ENCODE data around the gene NID2. TPM values are rescaled to one million over a fixed set of nuclear protein-coding genes. Genes with fewer than 3 reads are reported as not detected.

The NID2 gene
- total RNA-seq, 1 donor from 2014 or later, result 41.8 TPM

DNA sequence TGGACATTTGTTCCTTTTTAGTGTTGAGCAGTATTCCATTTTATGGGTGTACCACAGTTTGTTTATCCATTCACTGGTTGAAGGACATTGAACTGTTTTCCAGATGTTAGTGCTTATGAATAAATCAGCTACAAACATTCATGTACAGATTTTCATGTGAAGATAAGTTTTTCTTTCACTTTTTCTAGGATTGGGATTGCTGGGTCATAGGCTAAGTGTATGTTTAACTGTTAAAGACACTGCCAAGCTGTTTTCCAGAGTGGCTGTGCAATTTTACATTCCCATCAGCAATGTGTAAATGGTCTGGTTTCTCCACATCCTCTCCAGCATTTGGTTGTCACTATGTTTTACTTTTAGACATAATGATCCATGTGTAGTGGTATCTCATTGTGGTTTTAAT, 14.0 kb upstream of the NID2 start:
- intact Hi-C loops (cut with DNase I), result no loop called here
- no peak for ATAC-seq
- DNase-seq (ENCODE audit: missing footprints), result no peak

DNA sequence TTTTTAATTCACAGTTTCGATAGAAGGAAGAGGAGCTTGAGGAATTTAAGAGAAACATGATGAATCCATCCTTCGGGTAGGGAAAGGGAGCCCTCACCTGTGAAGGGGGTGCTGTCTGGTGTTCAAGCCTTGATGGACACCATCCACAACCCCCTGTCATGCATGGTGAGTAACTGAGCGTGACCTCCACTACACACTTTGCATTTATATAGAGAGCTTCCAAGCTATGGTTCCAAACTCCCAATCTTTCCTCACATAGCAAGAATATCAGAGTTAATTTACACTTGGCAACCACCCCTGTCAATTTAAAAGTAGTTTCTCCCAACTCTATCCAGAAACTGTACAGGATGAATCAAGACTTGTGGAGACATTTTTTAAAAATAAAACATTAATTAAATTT, 13.1 kb upstream of the NID2 start:
- DNase-seq (ENCODE audit: missing footprints) (no peak), ATAC-seq (no peak)
- intact Hi-C loops (cut with DNase I), result no loop called here

DNA sequence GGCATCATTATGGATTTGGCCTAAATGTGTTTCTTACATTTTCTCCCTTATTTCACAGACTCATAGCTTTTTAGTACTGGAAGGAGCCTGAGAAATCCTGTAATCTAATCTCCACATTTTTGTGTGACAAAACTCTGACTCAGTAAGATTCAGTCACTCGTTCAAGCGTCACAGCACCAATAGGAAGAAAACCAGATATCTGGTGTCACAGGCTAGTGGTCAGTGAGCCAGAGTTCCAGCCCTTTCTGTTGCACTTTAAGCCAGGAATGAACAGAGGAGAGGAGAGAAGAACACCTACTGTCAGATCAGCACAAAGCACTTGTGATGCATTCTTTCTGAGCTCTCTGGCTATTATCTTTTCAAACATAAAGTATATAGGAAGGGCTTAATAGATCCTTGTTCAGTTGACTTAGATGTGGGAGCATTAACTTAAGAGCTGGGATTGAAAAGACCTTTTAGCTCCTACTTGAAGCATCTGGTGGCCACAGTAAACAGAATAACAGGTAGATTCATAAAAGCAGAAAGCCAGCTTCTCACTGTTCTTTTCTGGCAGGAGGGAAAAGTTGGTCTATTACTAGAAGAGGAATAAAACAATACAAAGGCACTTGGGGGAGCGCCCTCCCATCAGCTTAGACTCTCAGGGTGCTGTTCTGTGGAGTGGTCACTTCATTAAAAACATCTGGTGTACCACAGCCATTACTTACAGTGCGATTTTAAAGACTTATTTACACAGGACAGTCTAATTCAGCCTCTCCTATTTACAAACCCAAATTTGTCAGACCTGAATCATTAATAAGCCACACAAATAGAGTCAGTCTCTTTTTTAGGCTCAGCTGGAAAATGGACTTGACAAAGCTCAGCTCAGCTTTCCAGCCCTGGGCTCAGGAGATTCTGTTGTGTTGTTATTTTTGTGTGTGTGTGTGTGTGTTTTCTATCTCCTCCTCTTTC, 12.2 kb upstream of the NID2 start:
- intact Hi-C loops (cut with DNase I), result no loop called here
- peak; percentile 88 for ATAC-seq

DNA sequence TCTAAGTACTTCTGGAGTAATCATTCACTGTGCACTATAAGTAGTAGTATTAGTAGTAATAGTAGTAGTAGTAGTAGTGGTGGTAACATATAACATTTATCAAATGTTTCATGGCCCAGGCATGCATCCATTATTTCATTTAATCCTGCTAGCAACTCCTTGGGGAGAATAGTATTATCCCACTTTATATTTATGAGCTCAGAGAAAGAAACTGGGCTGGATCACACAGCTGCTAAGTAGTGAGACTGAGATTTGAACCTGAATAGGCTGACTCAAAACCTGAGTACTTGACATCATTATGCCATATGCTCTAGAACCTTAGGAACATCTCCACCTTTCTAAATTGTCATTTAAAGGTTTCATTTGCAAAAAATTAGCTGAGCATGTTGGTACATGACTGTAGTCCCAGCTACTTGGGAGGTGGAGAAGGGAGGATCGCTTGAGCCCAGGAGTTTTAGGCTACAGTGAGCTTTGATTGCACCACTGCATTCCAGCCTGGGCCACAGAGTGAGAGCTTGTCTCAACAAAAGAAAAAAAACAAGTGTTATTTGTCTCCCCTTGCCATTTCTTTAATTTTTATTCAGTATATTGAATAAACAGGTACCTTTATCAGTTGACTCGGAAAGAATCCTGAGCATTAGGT, 11.4 kb upstream of the NID2 start:
- ATAC-seq, result peak; percentile 78
- no peak for DNase-seq (ENCODE audit: missing footprints)
- intact Hi-C loops (cut with DNase I), result no loop called here

More for the DNA sequence above, 12.2 kb upstream of the NID2 start:
- no peak for DNase-seq (ENCODE audit: missing footprints)

DNA sequence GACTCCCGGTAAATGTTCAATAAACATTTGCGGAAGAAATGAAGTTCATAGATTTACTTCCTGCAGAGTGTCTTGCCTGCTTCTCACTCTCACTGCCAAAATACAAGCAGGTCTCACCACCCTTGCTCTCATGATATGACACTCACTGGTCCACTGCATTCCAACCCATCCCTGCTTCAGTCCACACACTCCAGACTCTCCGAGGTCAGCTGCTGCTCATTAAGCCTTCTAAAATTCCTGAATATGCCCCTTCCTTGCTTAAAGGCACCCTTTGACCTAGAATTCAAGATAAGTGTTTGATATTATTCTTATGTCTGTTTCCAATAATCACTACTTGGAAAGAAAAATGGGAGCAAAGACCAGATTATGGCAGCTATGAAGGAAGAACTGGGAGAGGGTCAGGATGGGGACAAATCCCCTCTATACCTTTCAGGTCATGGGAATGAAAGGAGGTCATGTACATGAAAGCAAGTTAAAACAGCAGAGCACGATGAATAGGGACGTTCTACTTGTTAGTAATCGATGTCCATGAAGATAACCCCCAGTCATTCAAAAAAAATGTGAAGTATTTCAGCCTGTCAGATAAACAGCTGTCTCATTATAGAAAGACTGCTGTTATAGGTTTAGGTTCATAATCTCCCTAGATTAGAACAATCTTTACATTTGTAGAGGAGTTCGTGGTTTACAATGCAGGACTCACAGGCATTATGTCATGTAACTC, 10.5 kb upstream of the NID2 start:
- intact Hi-C loops (cut with DNase I), result no loop called here
- no peak for ATAC-seq
- no peak for DNase-seq (ENCODE audit: missing footprints)

DNA sequence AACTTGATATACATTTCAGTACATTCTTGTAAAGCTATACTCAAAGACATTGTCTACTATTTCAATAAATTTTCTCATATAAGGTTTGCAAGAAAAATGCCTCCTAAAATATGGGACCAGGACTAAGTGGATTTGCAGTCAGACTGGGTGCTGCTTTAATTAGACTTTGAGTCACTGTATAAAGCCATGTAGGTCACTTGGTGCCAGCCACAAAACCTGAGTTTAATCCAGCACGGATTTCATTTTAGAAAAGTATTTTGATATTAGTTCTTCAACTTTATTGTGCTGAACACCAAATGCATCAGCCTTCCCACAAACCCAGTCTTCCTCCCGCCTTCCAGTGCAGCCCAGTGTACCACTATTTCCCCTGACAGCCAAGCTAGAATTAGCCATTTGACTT, 9.9 kb upstream of the NID2 start:
- DNase-seq (ENCODE audit: missing footprints), result no peak
- no peak for ATAC-seq
- intact Hi-C loops (cut with DNase I), result no loop called here

DNA sequence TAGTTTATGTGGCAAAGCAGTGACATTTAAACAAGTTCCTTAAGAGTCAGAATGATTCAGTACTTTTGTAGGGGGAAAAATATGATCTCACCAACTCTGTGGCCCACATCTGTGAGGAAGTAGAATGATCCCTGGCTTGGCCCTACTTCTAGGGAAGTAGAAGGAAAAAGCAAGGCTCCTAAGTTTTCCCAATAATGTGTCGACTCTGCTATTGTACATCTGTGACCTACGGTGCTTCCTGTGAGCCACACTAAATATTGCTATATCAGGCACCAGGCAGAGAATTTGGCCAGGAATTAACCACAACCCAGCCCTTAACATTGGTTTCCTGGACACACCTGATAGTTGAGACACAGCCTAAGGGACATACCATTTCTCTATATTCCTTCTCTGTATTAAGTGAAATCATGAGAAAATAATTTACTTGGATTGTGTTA, 9.3 kb upstream of the NID2 start:
- DNase-seq (ENCODE audit: missing footprints), result no peak
- ATAC-seq, result no peak
- intact Hi-C loops (cut with DNase I), result no loop called here

DNA sequence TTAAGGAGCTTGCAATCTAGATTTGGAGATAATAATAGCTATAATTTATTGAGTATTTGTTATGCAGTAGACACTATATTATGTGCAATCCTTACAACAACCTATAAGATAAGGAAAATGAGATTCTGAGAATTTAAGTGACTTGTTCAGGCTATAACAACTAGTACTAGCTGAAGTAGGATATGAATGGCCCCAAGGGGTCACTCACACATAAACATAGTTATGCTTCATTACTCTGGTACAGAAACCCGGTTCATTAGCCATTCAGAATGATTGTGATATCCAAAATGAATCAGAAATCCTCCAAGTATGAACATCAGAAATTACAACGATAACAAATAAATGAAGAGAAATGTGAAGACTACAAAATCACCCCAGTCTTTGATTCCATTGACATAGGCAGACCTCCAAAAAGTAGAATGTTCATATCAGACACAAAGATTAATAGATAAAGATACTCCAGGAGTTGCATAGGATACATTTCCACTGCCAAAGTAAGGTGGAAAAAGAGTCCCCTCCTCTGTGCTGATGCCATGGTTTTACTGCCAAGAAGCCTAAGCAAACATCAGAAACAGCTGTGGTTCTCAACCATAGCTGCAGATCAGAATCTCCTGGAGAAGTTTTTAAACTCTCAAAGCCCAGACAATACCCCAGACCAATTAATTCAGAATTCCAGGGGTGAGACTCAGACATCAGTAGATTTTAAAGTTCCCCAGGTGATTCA, 8.6 kb upstream of the NID2 start:
- DNase-seq (ENCODE audit: missing footprints), result no peak
- intact Hi-C loops (cut with DNase I), result no loop called here
- no peak for ATAC-seq

DNA sequence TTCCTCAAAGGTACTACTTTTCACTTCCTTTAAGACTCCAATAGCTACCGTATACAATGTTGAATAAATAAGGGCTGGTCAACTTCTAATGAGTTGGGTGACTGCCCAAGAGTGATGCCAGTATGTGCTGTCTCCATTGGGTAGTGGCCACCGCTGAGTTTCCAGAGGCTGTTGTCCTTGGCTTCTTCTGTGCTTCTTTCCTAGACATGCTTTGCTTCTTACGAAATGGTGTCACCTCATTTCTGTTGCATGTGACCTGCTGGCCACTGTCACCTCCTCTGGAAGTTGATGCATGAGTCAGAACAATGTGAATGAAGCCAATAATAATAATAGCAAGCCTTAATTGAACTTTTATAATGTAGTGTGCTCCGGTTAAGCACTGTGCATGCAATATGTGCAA, 7.5 kb upstream of the NID2 start:
- intact Hi-C loops (cut with DNase I), result no loop called here
- DNase-seq (ENCODE audit: missing footprints), result no peak
- no peak for ATAC-seq

DNA sequence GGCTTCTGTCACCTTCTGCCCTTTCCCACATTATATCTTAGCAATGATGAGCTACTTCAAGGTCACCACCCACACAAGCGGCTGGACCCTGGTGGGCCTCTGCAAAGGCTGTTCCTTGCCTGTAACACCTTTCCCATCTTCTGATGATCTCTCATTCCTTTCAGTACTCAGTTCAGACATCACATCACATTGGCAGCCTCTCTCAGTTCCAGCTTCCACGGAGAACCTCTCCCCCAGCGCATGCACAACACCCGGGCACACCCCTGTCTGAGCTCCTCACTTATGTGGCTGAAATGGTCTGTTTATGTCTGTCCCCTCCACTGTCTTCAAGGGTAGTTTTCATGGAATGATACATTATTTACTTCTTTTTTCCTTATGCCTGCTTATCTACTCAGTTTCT, 6.5 kb upstream of the NID2 start:
- no peak for ATAC-seq
- intact Hi-C loops (cut with DNase I), result no loop called here
- DNase-seq (ENCODE audit: missing footprints), result no peak

DNA sequence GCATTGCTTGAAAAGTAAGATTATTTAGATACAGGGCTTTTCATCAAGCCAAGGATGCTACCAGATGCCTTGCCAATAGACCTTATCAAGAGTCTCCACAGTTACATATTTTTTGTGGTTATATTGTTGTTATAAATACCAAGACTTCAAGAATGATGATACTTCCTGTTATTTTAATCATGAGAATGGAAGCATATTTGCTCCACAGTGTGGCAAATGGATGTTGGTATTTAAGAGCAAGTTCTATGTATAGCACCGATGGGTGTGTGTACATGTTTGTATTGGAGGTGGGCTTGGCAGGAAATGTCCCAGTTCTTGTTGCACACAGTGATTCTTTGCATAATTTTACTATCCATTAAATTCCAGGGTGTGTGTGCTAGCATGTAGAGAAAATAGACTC, 4.4 kb upstream of the NID2 start:
- DNase-seq (ENCODE audit: missing footprints), result no peak
- ATAC-seq, result no peak
- intact Hi-C loops (cut with DNase I), result no loop called here

DNA sequence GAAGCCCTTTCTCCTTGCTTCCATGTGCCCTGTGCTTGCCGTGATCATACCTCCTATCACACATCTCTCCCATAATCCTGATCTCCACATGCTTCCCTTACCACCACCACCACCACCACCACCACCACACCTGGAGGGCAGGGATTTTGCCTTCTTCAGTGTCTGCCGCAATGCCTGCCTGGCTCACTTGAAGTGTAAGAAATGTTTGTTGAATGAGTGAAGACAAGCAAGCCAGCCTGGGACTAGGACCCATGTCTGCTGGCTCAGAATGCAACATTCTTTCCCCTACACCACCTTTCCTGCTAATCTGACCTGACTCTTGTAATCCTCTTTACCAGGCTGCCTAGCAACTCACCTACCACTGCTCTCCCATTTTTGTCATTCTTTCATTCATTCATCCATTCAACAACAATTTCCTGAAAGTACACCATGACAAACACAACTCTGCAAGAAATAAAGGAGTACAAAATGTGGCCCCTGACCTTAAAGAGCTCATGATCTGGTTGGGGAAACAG, 3.5 kb upstream of the NID2 start:
- no peak for ATAC-seq
- intact Hi-C loops (cut with DNase I), result no loop called here
- no peak for DNase-seq (ENCODE audit: missing footprints)

DNA sequence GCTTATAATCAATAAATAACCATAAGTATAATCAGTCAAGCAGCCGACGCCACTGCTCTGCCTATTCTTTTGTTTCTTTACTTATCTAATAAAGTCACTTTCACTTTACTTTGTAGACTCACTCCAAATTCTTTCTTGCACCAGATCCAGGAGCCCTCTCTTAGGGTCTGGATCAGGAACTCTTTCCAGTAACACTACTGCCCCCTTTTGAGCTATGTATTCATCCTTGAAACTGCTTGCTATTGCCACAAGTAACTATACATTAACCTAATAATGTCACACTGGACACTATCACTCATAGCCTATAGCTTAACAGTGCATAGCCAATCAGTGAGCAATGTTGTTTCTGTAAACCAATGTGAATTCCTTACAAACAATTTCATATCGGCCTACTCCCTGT, 2.8 kb upstream of the NID2 start:
- DNase-seq (ENCODE audit: missing footprints) (no peak), ATAC-seq (no peak)
- intact Hi-C loops (cut with DNase I), result no loop called here

DNA sequence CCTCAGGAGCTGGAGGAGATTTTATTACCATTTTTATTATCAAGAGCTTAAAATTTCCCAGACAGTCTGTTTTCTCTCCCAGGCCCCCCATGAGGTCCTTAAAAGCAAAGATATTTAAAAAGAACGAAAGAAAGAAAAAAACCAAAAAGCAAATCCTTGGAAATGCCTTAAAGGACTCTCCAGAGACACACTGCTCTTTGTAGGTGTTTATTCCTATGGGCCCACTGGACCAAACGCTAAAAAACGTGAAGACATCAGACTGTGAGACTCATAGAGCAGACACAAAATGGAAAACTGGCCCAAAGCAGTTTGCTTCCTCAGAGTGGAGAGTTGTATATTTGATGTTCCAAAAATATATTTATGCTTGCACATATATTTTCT, 1.2 kb upstream of the NID2 start:
- no peak for ATAC-seq
- intact Hi-C loops (cut with DNase I), result no loop called here
- DNase-seq (ENCODE audit: missing footprints), result no peak

DNA sequence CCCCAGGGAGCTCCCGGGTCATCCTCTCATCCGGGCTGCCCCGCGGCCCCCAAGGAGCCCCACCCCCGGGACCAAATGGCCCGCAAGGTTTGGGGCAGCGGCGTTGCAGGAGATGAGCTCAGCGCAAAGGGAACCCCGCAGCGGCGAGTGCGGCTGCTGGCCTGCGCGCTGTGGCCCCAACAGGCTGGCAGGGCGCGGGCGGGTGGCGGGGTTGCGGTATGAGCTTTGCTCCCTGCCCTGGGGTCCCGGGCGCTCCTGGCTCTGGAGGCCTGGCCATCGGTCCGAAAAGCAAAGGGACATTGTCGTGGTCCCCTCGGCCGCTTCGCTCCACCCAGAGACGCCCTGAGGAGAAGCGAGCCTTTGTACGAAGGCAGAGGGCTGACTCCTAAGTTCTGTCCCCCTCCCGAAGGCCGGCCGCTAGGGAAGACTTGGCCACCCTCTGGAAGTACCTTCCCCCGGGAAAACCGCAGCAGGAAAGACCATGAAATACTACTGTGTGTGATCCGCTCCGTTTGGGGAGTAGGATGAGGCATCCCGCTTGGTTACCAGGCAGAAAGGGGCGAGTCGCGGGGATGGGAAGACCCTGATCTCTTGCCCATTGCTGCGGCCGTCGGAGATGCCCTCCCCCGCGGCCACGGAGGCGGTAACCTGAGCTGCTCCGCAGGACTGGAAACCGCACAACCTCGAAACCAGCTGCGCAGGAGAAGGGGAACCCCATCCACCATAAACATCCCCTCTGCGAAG, 620 bp upstream of the NID2 start:
- ATAC-seq (peak; percentile 47), DNase-seq (ENCODE audit: missing footprints) (no peak)
- intact Hi-C loops (cut with DNase I), result loop anchor here (2.0 kb wide), 3 partner anchors 55 to 73 kb away; no protein-coding TSS in a partner anchor

DNA sequence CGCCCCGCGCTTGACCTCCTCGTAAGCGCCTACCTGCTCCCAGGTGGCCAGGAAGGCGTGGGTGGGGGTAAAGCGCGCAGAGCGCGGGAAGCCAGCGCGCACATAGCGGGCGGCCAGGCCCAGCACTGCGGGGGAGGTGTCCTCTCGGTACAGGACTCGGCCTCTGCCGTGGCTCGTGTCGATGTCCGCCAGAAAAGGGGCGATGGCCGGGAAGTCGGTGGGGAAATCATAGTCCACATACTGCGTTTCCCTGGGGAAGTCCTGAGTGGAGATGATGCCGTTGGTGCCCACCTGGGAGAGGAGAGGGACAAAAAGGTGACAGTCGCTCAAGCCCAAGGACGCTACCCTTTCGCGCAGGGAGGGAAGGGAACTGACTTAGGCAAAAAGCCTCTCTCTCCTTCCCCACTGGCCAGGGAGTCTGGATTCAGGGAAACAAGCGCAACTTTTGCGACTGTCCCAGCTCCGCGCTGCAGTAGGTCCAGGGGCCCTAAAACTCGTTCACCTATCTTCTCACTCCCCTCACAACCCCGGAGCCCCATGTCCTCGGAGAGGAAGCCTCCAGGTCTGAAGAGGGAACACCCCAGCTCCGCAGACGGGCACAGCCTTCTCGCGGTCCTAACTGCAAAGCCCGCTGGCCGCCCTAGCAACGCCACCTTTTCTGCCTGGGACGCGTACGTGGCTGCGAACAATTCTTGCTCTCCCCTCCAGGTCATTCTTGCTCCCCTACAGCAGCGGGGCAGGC, 815 bp downstream of the NID2 start:
- intact Hi-C loops (cut with DNase I), result loop anchor here (2.0 kb wide), 3 partner anchors 53 to 71 kb away; no protein-coding TSS in a partner anchor
- ATAC-seq, result peak; percentile 45

DNA sequence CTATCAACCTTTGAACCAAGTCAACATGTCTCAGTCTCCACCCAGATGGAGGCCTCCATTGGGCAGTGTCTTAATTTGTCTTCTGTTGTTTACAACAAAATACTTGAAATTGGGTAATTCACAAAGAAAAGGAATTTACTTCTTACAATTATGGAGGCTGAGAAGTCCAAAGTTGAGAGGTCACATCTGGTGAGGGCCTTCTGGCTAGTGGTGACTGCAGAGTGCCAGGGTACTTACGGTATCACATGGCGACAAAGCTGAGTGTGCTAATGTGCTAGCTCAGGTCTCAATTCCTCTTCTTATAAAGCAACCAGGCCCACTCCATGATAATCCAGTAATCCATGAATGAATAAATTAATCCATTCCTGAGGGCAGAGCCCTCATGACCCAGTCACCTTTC, 4.7 kb downstream of the NID2 start:
- ATAC-seq, result no peak
- DNase-seq (ENCODE audit: missing footprints), result no peak
- intact Hi-C loops (cut with DNase I), result no loop called here

More for the DNA sequence above, 815 bp downstream of the NID2 start:
- peak; percentile 66 for DNase-seq (ENCODE audit: missing footprints)

Data from Right ventricle myocardium inferior (tissue), 1 donor.